Measurements from ENCODE around the gene CTSZ.

- TF ChIP-seq CTCF (IDR thresholded peaks at IDR 0.05) = peak in 2 of 4 experiments; percentile 30 to 42
- peak in 1 of 2 donors; percentile 59 for TF ChIP-seq POLR2A (IDR thresholded peaks at IDR 0.05)
Observed at GRCh38 chr20:59042796-59043631, 36.0 kb upstream of the CTSZ start.

Data from uterus (tissue), 2 donors.